Spleen (tissue), 11 donors: ENCODE data around the gene STX8. TPM values are rescaled to one million over a fixed set of nuclear protein-coding genes. Genes with fewer than 3 reads are reported as not detected.

Experiments
- DNase-seq: peaks from one replicate; pipeline ENCODE4 v3.0.0-alpha.2; 2020
- H3K27ac ChIP-seq, 8 donors: fragments of 200-600 bp; sonication (generic) in 7 of 8; 1 replicate in 4 of 8; 2 replicates in 4 of 8; pipeline versions ENCODE4 v1.5.0 to v1.8.0; 2016 to 2021; ENCODE audit warnings: inconsistent platforms in 4 of 8, mild to moderate bottlenecking in 4 of 8, moderate library complexity in 1 of 8
- H3K27me3 ChIP-seq, 7 donors: fragments of 200-600 bp; sonication (generic) in 6 of 7; replicated peaks in 1 of 7; 1 replicate in 4 of 7; 2 replicates in 3 of 7; pipeline versions ENCODE4 v1.5.0 to v1.8.0; 2016 to 2021; ENCODE audit warnings: inconsistent platforms in 3 of 7, mild to moderate bottlenecking in 1 of 7
- H3K36me3 ChIP-seq, 6 donors: fragments of 200-600 bp; sonication (generic) in 5 of 6; 1 replicate in 4 of 6; 2 replicates in 2 of 6; pipeline versions ENCODE4 v1.5.0 to v1.8.0; 2016 to 2021; ENCODE audit warnings: inconsistent platforms in 2 of 6
- H3K4me1 ChIP-seq, 6 donors: fragments of 200-600 bp; sonication (generic) in 5 of 6; 1 replicate in 3 of 6; 2 replicates in 3 of 6; pipeline versions ENCODE4 v1.5.0 to v1.8.0; 2016 to 2021; ENCODE audit warnings: inconsistent platforms in 3 of 6
- H3K4me3 ChIP-seq, 8 donors: fragments of 200-600 bp; sonication (generic) in 7 of 8; 1 replicate in 4 of 8; 2 replicates in 4 of 8; pipeline versions ENCODE4 v1.5.0 to v1.8.0; 2016 to 2021; ENCODE audit warnings: inconsistent platforms in 4 of 8, mild to moderate bottlenecking in 4 of 8, moderate library complexity in 2 of 8
- H3K9me3 ChIP-seq, 8 donors: fragments of 200-600 bp; sonication (generic) in 7 of 8; 1 replicate in 4 of 8; 2 replicates in 4 of 8; pipeline versions ENCODE4 v1.5.0 to v1.8.0; 2016 to 2021; ENCODE audit warnings: inconsistent platforms in 4 of 8
- CTCF ChIP-seq, 11 experiments: fragments of 200-600 bp in 7 of 11; fragments of 450-650 bp in 4 of 11; sonication (generic) in 4 of 11; IDR thresholded peaks in 8 of 11; conservative IDR thresholded peaks in 3 of 11; 1 replicate in 7 of 11; 2 replicates in 4 of 11; pipeline versions ENCODE4 v1.4.0 to v1.8.0; 2016 to 2021; ENCODE audit warnings: antibody characterized with exemption in 11 of 11, inconsistent platforms in 4 of 11, mild to moderate bottlenecking in 1 of 11
- POLR2A ChIP-seq, 3 donors: fragments of 450-650 bp; IDR thresholded peaks; one replicate each; pipeline ENCODE4 v1.5.1; 2017; ENCODE audit warnings: antibody characterized with exemption in 3 of 3, mild to moderate bottlenecking in 1 of 3
- POLR2AphosphoS5 ChIP-seq, 3 donors: sonication (generic); formaldehyde crosslinking; IDR thresholded peaks; one replicate each; pipeline ENCODE4 v1.5.1; 2017; ENCODE audit warnings: antibody characterized with exemption in 3 of 3
- WGBS, 5 donors: extraction: QIAGEN DNeasy Blood & Tissue Kit in 3 of 5; methylation state at CpG; one replicate each; pipeline versions ENCODE4 v1.1.5 to v1.1.7; 2013 to 2018; 5-methylcytosine and 5-hydroxymethylcytosine counted together
- intact Hi-C: fragments of 100-400 bp; cut with DNase I; formaldehyde crosslinking; loops from one replicate; pipeline ENCODE4 v1.15.0; 2023; ENCODE audit warnings: low total_unique reads
- polyA plus RNA-seq, 3 donors: library from polyadenylated mRNA; stranded (reverse); fragments of 200-250 nt; gene quantifications; one replicate each; pipeline ENCODE4 v1.2.1, GENCODE V29; 2013
- total RNA-seq, 7 donors: library from RNA; depleted of rRNA in 3 of 7; stranded (reverse); fragments of >200 nt in 3 of 7; fragmentation: NEBNext Ultra II Directional in 4 of 7; extraction: Animal tissue kit (Norgen Biotek cat#: 25700) in 4 of 7; gene quantifications; one replicate each; pipeline versions ENCODE4 v1.1.0 to v1.2.1, GENCODE V29; 2016 to 2021
- donor health status: healthy with polysubstance abuse.
- donor health status: DM: no; HTN: no; CAD: no; lungs with moderate emphysema.
- donor health status: DM: no; HTN: no; CAD: no.
- donor health status: Bipolar disorder and iron deficiency.
- donor health status: healthy.
- donor health status: DM: no; HTN: no; CAD: no.
- donor health status: DM: yes; HTN: yes; CAD: no.

STX8 gene
- total and polyA plus RNA-seq, 10 donors, result 37.3 to 59.8 (median 48.9) TPM

- Histone ChIP-seq H3K4me3 (no peak overlapping the region), H3K4me1 (peaks cover 0 to 21% (median 6%) of the 10 kb centered on the region in 6 donors), H3K27me3 (no peaks in the 10 kb centered on the region), H3K9me3 (no peaks in the 10 kb centered on the region), H3K27ac (peak overlapping the region in 1 of 8 donors; percentile 21), H3K36me3 (no peaks in the 10 kb centered on the region)
- TF ChIP-seq CTCF (IDR thresholded peaks at IDR 0.05 in 8 of 11, conservative IDR thresholded peaks at IDR 0.05 in 3 of 11) (no peak), POLR2AphosphoS5 (IDR thresholded peaks at IDR 0.05) (no peak), POLR2A (IDR thresholded peaks at IDR 0.05) (no peak)
- intact Hi-C loops, result no loop called here
- no peak for DNase-seq
- WGBS, 5 donors, result 67 to 88% (median 74%) methylated on average over 7 of the region's 7 CpGs
Observed at GRCh38 chr17:9290226-9290613, 285.4 kb downstream of the STX8 start.

- Histone ChIP-seq H3K27me3 (no peaks in the 10 kb centered on the region), H3K4me3 (no peak overlapping the region), H3K9me3 (no peaks in the 10 kb centered on the region), H3K4me1 (peaks cover 0 to 18% (median 6%) of the 10 kb centered on the region in 6 donors), H3K36me3 (no peaks in the 10 kb centered on the region), H3K27ac (no peak overlapping the region)
- intact Hi-C loops, result no loop called here
- TF ChIP-seq CTCF (IDR thresholded peaks at IDR 0.05 in 8 of 11, conservative IDR thresholded peaks at IDR 0.05 in 3 of 11) (no peak), POLR2A (IDR thresholded peaks at IDR 0.05) (no peak), POLR2AphosphoS5 (IDR thresholded peaks at IDR 0.05) (no peak)
- DNase-seq, result no peak
- 88 to 93% (median 89%) methylated on average over 2 of the region's 2 CpGs for WGBS, 5 donors
Observed at GRCh38 chr17:9287306-9287705, 288.3 kb downstream of the STX8 start.

- intact Hi-C loops, result no loop called here
- Histone ChIP-seq H3K27me3 (no peaks in the 10 kb centered on the region), H3K4me3 (no peak overlapping the region), H3K9me3 (no peaks in the 10 kb centered on the region), H3K4me1 (peaks cover 0 to 14% (median 6%) of the 10 kb centered on the region in 6 donors), H3K27ac (no peak overlapping the region), H3K36me3 (no peaks in the 10 kb centered on the region)
- 78 to 91% (median 82%) methylated on average over 7 of the region's 7 CpGs for WGBS, 5 donors
- TF ChIP-seq CTCF (IDR thresholded peaks at IDR 0.05 in 8 of 11, conservative IDR thresholded peaks at IDR 0.05 in 3 of 11), result no peak
- no peak for TF ChIP-seq POLR2AphosphoS5 (IDR thresholded peaks at IDR 0.05)
- TF ChIP-seq POLR2A (IDR thresholded peaks at IDR 0.05), result no peak
- DNase-seq, result no peak
Observed at GRCh38 chr17:9286434-9286833, 289.2 kb downstream of the STX8 start.

DNA sequence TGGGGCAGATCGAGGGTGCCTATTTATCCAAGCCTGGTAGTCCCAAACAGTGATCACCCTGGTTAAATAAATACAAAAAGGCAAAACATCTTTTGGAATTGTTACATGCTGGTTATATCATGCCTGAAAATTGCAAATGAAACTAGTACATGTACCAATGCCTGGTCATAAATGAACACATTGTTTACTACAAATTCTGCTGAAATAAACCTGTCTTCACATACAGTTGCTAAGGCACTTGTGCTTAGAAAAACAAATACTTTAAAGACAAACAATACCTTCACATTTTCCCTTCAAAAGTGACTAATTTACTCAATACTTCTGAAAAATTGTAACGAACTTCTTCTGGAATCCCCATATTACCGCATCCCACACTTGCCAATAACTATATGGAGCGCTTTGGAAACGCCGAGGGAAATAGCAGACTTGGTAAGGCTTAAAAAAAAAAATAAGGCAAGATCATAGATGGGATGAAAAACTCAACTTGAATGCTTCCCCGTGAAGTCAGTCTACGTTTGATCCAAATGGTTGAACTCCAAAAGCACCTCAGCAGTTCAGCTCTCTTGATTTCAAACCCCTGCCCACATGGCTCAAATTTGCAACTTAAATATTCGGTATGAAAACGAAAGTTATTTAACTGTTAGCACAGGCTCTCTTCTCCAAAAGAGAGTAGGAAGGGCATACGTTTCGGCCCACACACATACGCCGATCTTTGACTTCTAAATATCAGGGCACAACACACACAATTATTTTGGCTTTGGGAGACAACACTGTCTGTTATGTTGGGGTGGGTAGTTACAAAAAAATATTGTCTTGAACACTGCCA, 289.8 kb downstream of the STX8 start:
- H3K27ac ChIP-seq, result no peak overlapping the region
- no peak overlapping the region for H3K4me3 ChIP-seq
- H3K9me3 ChIP-seq, result no peaks in the 10 kb centered on the region
- TF ChIP-seq POLR2AphosphoS5 (IDR thresholded peaks at IDR 0.05), result no peak
- TF ChIP-seq POLR2A (IDR thresholded peaks at IDR 0.05), result no peak
- TF ChIP-seq CTCF (IDR thresholded peaks at IDR 0.05 in 8 of 11, conservative IDR thresholded peaks at IDR 0.05 in 3 of 11), result no peak
- intact Hi-C loops, result no loop called here
- no peak for DNase-seq
- peaks cover 0 to 14% (median 6%) of the 10 kb centered on the region in 6 donors for H3K4me1 ChIP-seq
- H3K27me3 ChIP-seq, result no peaks in the 10 kb centered on the region
- no peaks in the 10 kb centered on the region for H3K36me3 ChIP-seq
- WGBS, 5 donors, result 82 to 89% (median 83%) methylated on average over 14 of the region's 14 CpGs
